ENCODE measurements around the gene KRTAP9-2. TPM values are rescaled to one million over a fixed set of nuclear protein-coding genes. Genes with fewer than 3 reads are reported as not detected.
"Not testable (repeated sequence)": the region's sequence is repeated elsewhere in the genome, so short reads cannot be mapped to it uniquely, and the experiment has no call there.

Gene KRTAP9-2
- total RNA-seq, 1 experiment from 2014 or later: not detected

DNA sequence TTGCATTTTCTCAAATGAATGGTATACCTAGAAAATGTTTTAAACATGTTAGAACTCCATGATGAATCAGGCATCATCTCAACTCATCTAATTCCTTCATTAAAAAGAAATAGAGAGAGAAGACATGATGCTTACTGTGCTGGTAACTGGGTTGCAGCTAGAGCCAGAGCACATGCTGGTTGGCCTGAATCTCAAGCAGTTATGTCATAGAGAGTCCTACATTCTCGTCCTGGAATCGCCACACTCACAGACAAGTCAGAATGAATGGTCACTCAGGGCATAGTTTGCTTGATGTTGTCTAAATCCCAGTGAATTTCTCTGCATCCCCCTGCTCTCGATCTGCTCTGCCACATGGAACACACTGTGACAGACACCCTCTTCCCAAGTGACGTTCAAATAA is 10.7 kb downstream of the KRTAP9-2 start:
- DNase-seq (ENCODE audit: low spot score): not testable (repeated sequence)

DNA sequence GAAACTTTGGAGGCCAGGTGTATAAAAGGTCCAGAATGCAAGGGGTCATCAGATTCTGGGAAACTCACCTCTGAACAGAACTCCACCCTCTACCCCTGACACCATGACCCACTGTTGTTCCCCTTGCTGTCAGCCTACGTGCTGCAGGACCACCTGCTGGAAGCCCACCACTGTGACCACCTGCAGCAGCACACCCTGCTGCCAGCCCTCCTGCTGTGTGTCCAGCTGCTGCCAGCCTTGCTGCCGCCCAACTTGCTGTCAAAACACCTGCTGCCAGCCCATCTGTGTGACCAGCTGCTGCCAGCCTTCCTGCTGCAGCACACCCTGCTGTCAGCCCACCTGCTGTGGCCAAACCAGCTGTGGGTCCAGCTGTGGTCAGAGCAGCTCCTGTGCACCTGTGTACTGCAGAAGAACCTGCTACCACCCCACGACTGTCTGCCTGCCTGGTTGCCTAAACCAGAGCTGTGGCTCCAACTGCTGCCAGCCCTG is 11.5 kb downstream of the KRTAP9-2 start, which contains the start of gene KRTAP9-8:
KRTAP9-8 (plus strand) TSS at position 51 of the 489 bp plus-strand sequence; CDS start at position 104, 53 bp downstream.
- DNase-seq (ENCODE audit: low spot score): not testable (repeated sequence)

DNA sequence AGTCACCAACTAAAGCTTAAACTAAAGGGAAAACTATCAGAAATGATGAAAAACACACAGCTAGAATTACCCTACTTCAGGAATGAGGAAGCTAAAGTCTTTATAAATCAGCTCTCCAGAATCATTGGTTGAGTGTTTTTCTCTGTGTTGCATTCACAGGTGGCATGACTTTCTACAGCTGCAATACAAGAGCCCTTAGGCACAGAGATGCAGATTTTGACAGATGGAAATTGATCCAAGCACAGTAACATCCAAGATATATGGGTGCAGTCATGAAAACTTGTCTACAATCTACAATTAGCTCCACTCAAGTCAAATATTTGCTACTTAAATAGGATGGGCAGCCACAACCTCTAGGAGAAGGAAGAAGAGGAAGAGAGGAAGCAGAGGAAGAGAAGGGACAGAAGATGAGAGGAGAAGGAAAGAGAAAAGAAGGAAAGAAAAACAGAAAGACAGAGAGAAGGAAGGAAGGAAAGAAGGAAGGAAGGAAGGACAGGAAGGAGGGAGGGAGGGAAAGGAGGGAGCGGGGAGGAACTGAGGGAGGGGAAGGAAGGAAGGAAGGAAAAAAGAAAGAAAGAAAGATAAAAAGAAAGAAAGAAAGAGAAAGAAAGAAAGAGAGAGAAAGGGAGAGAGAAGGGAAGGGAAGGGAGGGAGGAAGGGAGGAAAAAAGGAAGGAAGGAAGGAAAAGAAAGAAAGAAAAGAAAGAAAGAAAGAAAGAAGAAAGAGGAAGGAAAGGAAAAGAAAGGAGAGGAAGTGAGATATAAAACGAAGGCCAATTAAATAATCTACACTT is 20.7 kb downstream of the KRTAP9-2 start:
- DNase-seq (ENCODE audit: low spot score): not testable (repeated sequence)

DNA sequence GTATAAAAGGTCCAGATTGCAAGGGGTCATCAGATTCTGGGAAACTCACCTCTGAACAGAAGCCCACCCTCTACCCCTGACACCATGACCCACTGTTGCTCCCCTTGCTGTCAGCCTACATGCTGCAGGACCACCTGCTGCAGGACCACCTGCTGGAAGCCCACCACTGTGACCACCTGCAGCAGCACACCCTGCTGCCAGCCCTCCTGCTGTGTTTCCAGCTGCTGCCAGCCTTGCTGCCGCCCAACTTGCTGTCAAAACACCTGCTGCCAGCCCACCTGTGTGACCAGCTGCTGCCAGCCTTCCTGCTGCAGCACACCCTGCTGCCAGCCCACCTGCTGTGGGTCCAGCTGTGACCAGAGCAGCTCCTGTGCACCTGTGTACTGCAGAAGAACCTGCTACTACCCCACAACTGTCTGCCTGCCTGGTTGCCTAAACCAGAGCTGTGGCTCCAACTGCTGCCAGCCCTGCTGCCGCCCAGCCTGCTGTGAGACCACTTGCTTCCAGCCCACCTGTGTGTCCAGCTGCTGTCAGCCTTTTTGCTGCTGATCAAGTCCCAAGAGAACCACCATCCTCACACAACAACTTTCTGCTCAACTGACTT is 23.3 kb downstream of the KRTAP9-2 start, which contains the start of gene KRTAP9-4:
KRTAP9-4 (plus strand) TSS at position 51 of the 604 bp plus-strand sequence; CDS start at position 85, 34 bp downstream.
- DNase-seq (ENCODE audit: low spot score): not testable (repeated sequence)

DNA sequence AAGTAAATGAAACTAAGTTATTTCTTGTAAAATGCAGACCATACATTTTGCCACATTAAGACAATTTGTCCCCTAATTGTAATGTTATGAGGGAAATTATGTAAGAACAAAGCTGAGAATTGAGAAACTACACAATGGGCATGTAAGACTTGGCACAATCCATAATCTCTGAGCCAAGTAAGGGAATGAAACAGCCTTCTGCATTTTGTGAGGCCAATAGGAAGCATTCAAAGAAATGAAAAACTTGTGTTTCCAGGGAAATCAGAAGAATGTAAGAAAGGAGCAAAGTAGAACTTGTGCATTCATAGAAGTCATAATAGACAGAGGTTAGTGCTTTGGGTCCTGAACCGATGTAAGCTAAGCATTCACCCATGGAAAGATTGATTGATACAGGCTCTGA is 24.8 kb downstream of the KRTAP9-2 start:
- no peak for DNase-seq (ENCODE audit: low spot score)

DNA sequence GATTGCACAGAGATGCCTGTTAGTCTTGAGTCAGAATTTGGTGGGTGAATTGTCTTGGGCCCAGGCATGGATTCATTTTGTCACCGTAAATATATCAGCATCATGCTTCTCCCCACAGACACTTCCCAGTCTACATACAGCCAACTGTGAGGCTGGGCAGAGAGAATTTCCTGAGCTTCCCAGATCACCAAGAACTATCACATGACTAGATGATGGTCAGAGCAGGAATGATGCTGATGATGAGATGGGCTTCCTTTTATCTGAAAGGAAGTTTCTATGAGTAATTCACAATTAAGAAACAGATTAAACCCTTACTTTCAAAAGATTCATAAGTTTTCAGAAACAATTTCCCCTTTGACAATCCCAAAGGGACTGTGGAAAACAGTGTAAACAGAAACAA is 28.4 kb downstream of the KRTAP9-2 start:
- no peak for DNase-seq (ENCODE audit: low spot score)

DNA sequence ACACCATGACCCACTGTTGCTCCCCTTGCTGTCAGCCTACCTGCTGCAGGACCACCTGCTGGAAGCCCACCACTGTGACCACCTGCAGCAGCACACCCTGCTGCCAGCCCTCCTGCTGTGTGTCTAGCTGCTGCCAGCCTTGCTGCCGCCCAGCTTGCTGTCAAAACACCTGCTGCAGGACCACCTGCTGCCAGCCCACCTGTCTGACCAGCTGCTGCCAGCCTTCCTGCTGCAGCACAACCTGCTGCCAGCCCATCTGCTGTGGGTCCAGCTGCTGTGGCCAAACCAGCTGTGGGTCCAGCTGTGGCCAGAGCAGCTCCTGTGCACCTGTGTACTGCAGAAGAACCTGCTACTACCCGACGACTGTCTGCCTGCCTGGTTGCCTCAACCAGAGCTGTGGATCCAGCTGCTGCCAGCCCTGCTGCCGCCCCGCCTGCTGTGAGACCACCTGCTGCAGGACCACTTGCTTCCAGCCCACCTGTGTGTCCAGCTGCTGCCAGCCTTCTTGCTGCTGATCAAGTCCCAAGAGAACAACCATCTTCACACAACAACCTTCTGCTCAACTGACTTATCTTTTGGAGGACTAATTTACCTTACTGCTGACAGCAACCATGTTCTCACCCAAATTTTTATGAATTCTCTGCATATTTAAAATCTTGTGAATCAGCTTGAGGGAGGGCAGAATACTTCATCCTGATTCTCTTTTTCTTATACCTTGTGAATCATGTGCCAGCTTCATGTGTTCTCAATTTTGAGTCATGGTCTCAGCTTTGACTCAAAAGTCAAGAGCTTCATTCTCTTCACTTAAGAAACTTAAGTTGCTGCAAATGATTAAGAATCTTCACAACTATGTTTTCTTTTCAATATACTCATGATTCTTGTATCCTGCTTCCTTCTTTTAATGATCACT is 29.2 kb downstream of the KRTAP9-2 start, which contains the start of gene KRTAP9-9:
KRTAP9-9 (plus strand) TSS at position 4 of the 910 bp plus-strand sequence.
- DNase-seq (ENCODE audit: low spot score): not testable (repeated sequence)

DNA sequence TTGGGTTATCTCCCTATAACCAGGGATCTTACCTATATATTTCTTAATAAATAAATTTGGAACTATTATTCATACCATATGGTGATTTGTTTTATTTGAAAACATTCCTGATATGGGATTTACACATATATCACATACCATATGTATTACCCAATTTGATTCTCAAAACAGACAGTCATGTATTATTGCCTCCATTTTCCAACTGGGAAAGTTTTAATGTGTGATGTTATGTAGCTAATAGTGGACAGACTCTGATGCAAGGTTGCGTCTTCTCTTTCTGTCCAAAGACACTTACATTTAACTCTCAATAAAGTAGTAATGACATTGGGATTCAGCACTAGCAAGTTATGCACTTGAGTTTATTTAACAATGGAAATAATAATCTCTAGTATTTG is 29.8 kb downstream of the KRTAP9-2 start:
- DNase-seq (ENCODE audit: low spot score): no peak

DNA sequence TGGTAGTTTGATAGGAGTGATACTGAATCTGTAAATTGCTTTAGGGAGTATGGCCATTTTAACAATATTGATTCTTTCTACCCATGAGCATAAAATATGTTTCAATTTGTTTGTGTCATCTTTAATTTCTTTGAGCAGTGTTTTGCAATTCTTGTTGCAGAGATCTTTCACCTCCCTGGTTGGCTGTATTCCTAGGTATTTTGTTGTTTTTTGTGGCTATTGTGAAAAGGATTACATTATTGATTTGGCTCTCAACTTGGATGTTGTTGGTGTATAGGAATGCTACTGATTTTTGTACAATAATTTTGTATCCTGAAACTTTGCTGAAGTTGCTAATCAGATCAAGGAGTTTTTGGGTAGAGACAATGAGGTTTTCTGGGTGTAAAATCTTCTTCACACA is 32.0 kb downstream of the KRTAP9-2 start:
- DNase-seq (ENCODE audit: low spot score): no peak

DNA sequence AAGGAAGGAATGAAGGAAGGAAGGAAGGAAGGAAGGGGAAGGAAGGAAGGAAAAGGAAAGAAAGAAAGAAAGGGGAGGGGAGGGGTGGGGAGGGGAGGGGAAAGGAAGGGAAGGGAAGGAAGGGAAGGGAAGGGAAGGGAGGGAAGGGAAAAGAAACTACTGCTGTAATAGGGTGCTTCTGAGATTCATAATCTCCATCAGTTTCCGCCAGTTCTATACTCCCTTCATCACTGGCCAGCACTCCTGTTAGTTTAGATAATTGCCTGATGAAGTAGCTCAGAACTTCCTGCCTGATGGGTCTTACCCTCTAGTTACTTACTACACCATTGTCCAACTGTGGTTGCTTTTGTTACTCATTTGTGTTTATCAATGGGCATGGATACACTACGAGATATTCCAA is 36.8 kb downstream of the KRTAP9-2 start:
- no peak for DNase-seq (ENCODE audit: low spot score)

DNA sequence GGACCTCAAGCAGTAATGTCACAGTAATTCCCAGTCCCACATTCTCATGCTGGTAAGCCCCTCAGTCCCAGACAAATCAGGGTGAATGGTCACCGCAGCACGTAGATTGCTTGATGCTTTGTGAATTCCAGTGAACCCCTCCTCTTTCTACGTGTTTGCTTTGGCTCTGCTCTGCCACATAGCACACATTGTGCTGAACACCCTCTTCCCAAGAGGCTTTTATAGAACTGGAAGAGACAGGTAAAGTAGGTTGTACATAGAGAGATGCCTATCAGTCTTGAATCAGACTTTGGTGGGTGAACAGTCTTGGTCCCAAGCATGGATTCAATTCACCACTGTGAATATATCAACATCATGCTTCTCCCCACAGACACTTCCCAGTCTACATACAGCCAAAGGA is 38.2 kb downstream of the KRTAP9-2 start:
- no peak for DNase-seq (ENCODE audit: low spot score)

DNA sequence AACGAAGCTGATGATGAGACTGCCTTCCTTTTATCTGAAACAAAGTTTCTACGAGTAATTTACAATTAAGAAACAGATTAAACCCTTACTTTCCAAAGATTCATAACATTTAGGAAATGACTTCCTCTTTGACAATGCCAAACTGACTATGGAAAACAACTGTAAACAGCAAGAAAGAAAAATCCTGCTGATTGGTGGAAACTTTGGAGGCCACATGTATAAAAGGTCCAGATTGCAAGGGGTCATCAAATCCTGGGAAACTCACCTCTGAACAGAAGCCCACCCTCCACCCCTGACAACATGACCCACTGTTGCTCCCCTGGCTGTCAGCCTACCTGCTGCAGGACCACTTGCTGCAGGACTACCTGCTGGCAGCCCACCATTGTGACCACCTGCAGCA is 38.6 kb downstream of the KRTAP9-2 start, which contains the start of gene KRTAP9-6:
KRTAP9-6 (plus strand) TSS at position 301 of the 400 bp plus-strand sequence; CDS start at position 301, 0 bp downstream.
- no peak for DNase-seq (ENCODE audit: low spot score)

DNA sequence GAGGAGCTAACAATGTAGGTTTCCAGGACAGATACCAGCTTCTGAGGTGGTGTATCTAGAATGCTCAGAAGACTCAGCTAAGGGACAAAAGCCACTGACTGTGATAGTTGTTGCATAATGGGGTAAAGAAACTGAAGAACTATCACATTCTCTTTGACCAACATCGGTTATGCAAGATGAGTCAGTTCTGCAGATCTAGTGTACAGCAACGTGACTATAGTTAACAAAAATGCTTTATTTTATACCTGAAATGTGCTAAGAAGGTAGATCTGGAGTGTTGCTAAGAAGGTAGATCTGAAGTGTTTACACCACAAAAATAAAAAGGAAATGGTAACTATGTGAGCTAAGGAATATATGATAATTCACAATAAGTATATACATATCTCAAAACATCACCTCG is 41.3 kb downstream of the KRTAP9-2 start:
- no peak for DNase-seq (ENCODE audit: low spot score)

DNA sequence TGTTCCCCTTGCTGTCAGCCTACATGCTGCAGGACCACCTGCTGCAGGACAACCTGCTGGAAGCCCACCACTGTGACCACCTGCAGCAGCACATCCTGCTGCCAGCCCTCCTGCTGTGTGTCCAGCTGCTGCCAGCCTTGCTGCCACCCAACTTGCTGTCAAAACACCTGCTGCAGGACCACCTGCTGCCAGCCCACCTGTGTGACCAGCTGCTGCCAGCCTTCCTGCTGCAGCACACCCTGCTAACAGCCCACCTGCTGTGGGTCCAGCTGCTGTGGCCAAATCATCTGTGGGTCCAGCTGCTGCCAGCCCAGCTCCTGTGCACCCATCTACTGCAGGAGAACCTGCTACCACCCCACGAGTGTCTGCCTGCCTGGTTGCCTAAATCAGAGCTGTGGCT is 44.9 kb downstream of the KRTAP9-2 start:
- DNase-seq (ENCODE audit: low spot score): not testable (repeated sequence)

DNA sequence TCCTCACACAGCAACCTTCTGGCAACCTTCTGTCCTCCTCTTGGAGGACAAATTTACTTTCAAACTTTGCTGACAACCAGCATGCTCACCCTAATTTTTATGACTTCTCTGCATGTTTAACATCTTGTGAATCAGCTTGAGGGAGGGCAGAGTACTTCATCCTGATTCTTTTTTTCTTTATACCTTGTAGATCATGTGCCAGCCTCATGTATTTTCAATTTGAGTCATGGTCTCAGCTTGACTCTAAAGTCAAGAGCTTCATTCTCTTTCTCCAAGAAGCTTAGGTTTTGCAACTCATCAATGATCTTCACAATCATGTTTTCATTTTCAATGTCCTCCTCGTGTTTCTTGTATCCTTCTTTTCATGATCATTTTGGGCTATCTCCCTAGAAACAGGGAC is 45.4 kb downstream of the KRTAP9-2 start:
- no peak for DNase-seq (ENCODE audit: low spot score)

DNA sequence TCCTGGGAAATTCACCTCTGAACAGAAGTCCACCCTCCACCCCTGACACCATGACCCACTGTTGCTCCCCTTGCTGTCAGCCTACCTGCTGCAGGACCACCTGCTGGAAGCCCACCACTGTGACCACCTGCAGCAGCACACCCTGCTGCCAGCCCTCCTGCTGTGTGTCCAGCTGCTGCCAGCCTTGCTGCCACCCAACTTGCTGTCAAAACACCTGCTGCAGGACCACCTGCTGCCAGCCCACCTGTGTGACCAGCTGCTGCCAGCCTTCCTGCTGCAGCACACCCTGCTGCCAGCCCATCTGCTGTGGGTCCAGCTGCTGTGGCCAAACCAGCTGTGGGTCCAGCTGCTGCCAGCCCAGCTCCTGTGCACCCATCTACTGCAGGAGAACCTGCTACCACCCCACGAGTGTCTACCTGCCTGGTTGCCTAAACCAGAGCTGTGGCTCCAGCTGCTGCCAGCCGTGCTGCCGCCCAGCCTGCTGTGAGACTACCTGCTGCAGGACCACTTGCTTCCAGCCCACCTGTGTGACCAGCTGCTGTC is 49.3 kb downstream of the KRTAP9-2 start, which contains the start of gene KRTAP9-7:
KRTAP9-7 (plus strand) TSS at position 51 of the 543 bp plus-strand sequence; CDS start at position 51, 0 bp downstream.
- DNase-seq (ENCODE audit: low spot score): not testable (repeated sequence)

Other genes starting within 250 kb of the KRTAP9-2 start
- gene KRT40, start 242.3 kb upstream of the KRTAP9-2 start, total RNA-seq (2014; rRNA removed; shearing (Covaris generic)): not detected in 2 replicates
- gene KRTAP3-3, start 232.5 kb upstream of the KRTAP9-2 start, total RNA-seq (2014; rRNA removed; shearing (Covaris generic)): not detected in 2 replicates
- not detected in 2 replicates for gene KRTAP3-2, start 226.7 kb upstream of the KRTAP9-2 start, total RNA-seq (2014; rRNA removed; shearing (Covaris generic))
- gene KRTAP3-1, start 217.5 kb upstream of the KRTAP9-2 start, total RNA-seq (2014; rRNA removed; shearing (Covaris generic)): not detected in 2 replicates
- gene KRTAP1-5, start 199.4 kb upstream of the KRTAP9-2 start, total RNA-seq (2014; rRNA removed; shearing (Covaris generic)): not detected in 2 replicates
- gene KRTAP1-4, start 196.5 kb upstream of the KRTAP9-2 start, total RNA-seq (2014; rRNA removed; shearing (Covaris generic)): not detected in 2 replicates
- gene KRTAP1-3, start 191.8 kb upstream of the KRTAP9-2 start, total RNA-seq (2014; rRNA removed; shearing (Covaris generic)): not detected in 2 replicates
- not detected in 2 replicates for gene KRTAP1-1, start 185.2 kb upstream of the KRTAP9-2 start, total RNA-seq (2014; rRNA removed; shearing (Covaris generic))
- not detected in 2 replicates for gene KRTAP2-1, start 179.3 kb upstream of the KRTAP9-2 start, total RNA-seq (2014; rRNA removed; shearing (Covaris generic))
- not detected in 2 replicates for gene KRTAP2-2, start 171.4 kb upstream of the KRTAP9-2 start, total RNA-seq (2014; rRNA removed; shearing (Covaris generic))
- gene KRTAP2-3, start 166.5 kb upstream of the KRTAP9-2 start, total RNA-seq (2014; rRNA removed; shearing (Covaris generic)): 0.69 and 1.00 TPM in 2 replicates
- not detected in 2 replicates for gene KRTAP2-4, start 160.8 kb upstream of the KRTAP9-2 start, total RNA-seq (2014; rRNA removed; shearing (Covaris generic))
- gene KRTAP4-7, start 142.5 kb upstream of the KRTAP9-2 start, total RNA-seq (2014; rRNA removed; shearing (Covaris generic)): not detected in 2 replicates
- not detected in 2 replicates for gene KRTAP4-8, start 128.5 kb upstream of the KRTAP9-2 start, total RNA-seq (2014; rRNA removed; shearing (Covaris generic))
- gene KRTAP4-16, start 124.4 kb upstream of the KRTAP9-2 start, total RNA-seq (2014; rRNA removed; shearing (Covaris generic)): not detected in 2 replicates
- 0.22 TPM in 1 of 2 replicates, not detected in the other for gene KRTAP4-9, start 121.3 kb upstream of the KRTAP9-2 start, total RNA-seq (2014; rRNA removed; shearing (Covaris generic))
- not detected in 2 replicates for gene KRTAP4-11, start 108.3 kb upstream of the KRTAP9-2 start, total RNA-seq (2014; rRNA removed; shearing (Covaris generic))
- gene KRTAP4-12, start 102.5 kb upstream of the KRTAP9-2 start, total RNA-seq (2014; rRNA removed; shearing (Covaris generic)): not detected in 2 replicates
- not detected in 2 replicates for gene KRTAP4-6, start 86.1 kb upstream of the KRTAP9-2 start, total RNA-seq (2014; rRNA removed; shearing (Covaris generic))
- not detected in 2 replicates for gene KRTAP4-5, start 76.8 kb upstream of the KRTAP9-2 start, total RNA-seq (2014; rRNA removed; shearing (Covaris generic))
- gene KRTAP4-4, start 65.9 kb upstream of the KRTAP9-2 start, total RNA-seq (2014; rRNA removed; shearing (Covaris generic)): not detected in 2 replicates
- not detected in 2 replicates for gene KRTAP4-3, start 58.4 kb upstream of the KRTAP9-2 start, total RNA-seq (2014; rRNA removed; shearing (Covaris generic))
- gene KRTAP4-2, start 48.4 kb upstream of the KRTAP9-2 start, total RNA-seq (2014; rRNA removed; shearing (Covaris generic)): not detected in 2 replicates
- gene KRTAP4-1, start 41.7 kb upstream of the KRTAP9-2 start, total RNA-seq (2014; rRNA removed; shearing (Covaris generic)): 0.26 TPM in 1 of 2 replicates, not detected in the other
- not detected in 2 replicates for gene KRTAP9-1, start 36.8 kb upstream of the KRTAP9-2 start, total RNA-seq (2014; rRNA removed; shearing (Covaris generic))
- not detected in 2 replicates for gene KRTAP9-3, start 5.8 kb downstream of the KRTAP9-2 start, total RNA-seq (2014; rRNA removed; shearing (Covaris generic))
- not detected in 2 replicates for gene KRTAP9-8, start 11.4 kb downstream of the KRTAP9-2 start, total RNA-seq (2014; rRNA removed; shearing (Covaris generic))
- gene KRTAP9-4, start 23.0 kb downstream of the KRTAP9-2 start, total RNA-seq (2014; rRNA removed; shearing (Covaris generic)): not detected in 2 replicates
- gene KRTAP9-9, start 28.7 kb downstream of the KRTAP9-2 start, total RNA-seq (2014; rRNA removed; shearing (Covaris generic)): not detected in 2 replicates
- gene KRTAP9-6, start 38.7 kb downstream of the KRTAP9-2 start, total RNA-seq (2014; rRNA removed; shearing (Covaris generic)): not detected in 2 replicates
- not detected in 2 replicates for gene KRTAP9-7, start 49.0 kb downstream of the KRTAP9-2 start, total RNA-seq (2014; rRNA removed; shearing (Covaris generic))
- 0.16 TPM in 1 of 2 replicates, not detected in the other for gene KRTAP29-1, start 76.2 kb downstream of the KRTAP9-2 start, total RNA-seq (2014; rRNA removed; shearing (Covaris generic))
- not detected in 2 replicates for gene KRTAP16-1, start 82.7 kb downstream of the KRTAP9-2 start, total RNA-seq (2014; rRNA removed; shearing (Covaris generic))
- not detected in 2 replicates for gene KRTAP17-1, start 89.1 kb downstream of the KRTAP9-2 start, total RNA-seq (2014; rRNA removed; shearing (Covaris generic))
- gene KRT33A, start 124.2 kb downstream of the KRTAP9-2 start, total RNA-seq (2014; rRNA removed; shearing (Covaris generic)): not detected in 2 replicates
- not detected in 2 replicates for gene KRT33B, start 143.2 kb downstream of the KRTAP9-2 start, total RNA-seq (2014; rRNA removed; shearing (Covaris generic))
- 0.31 and 1.1 TPM in 2 replicates for gene KRT34, start 155.7 kb downstream of the KRTAP9-2 start, total RNA-seq (2014; rRNA removed; shearing (Covaris generic))
- gene KRT31, start 171.0 kb downstream of the KRTAP9-2 start, total RNA-seq (2014; rRNA removed; shearing (Covaris generic)): not detected in 2 replicates
- gene KRT37, start 197.9 kb downstream of the KRTAP9-2 start, total RNA-seq (2014; rRNA removed; shearing (Covaris generic)): not detected in 2 replicates
- gene KRT38, start 214.3 kb downstream of the KRTAP9-2 start, total RNA-seq (2014; rRNA removed; shearing (Covaris generic)): not detected in 2 replicates
- gene KRT32, start 240.7 kb downstream of the KRTAP9-2 start, total RNA-seq (2014; rRNA removed; shearing (Covaris generic)): 0.12 TPM in 1 of 2 replicates, not detected in the other

Measured in A172 (cell line).